K562 (cell line): ENCODE measurements around the gene ZDHHC14. TPM values are rescaled to one million over a fixed set of nuclear protein-coding genes. Genes with fewer than 3 reads are reported as not detected.

Source experiments
- ATAC-seq: fragments of 200-7000 bp; cut with Tn5 transposase; 3 replicates; pipeline ENCODE4 v1.9.1; 2020; ENCODE audit warnings: moderate library complexity
- BruUV-seq: library from RNA; stranded (reverse); fragments of 400-500 nt; replicated peaks from 2 replicates; lab custom pipeline; 2021; lab: Mats Ljungman, UMichigan
- CTCF ChIA-PET: fragments of 300-600 bp; formaldehyde crosslinking; extraction: SDS; loops from one replicate; lab custom pipeline; 2021; ENCODE audit warnings: low intra/inter-chr PET ratio; lab: Yijun Ruan, JAX
- POLR2A ChIA-PET: fragments of 300-600, 350-650 bp; sonication (Branson Sonifier 250); formaldehyde crosslinking; extraction: SDS; loops from one replicate; lab custom pipeline; 2021; ENCODE audit warnings: antibody characterized with exemption, inconsistent platforms; lab: Yijun Ruan, JAX
- DNase-seq, 4 experiments: peaks; one replicate each; pipeline versions ENCODE4 v3.0.0 to v3.0.0-alpha.2; 2011 to 2018; ENCODE audit warnings: low spot score in 3 of 4, mixed read lengths in 3 of 4; ENCODE audit errors: extremely low read depth in 1 of 4
- FAIRE-seq: peaks from 2 replicates; lab custom pipeline; 2011; peaks lifted over from hg19 to GRCh38; lab: Jason Lieb, UNC
- H2AFZ ChIP-seq: 2 replicates; pipeline ENCODE4 v1.6.0; 2011; ENCODE audit warnings: low read depth, low read length, control low read depth, inconsistent platforms
- H3K27ac ChIP-seq: fragments of 200-600 bp; 3 replicates; pipeline ENCODE4 v1.8.0; 2011; ENCODE audit warnings: low read depth, mild to moderate bottlenecking, control low read depth, inconsistent platforms, low read length, moderate library complexity, mixed read lengths; ENCODE audit errors: extremely low read depth
- H3K27me3 ChIP-seq, 2 experiments: fragments of 300-600 bp in 1 of 2; 2 replicates in 1 of 2; 3 replicates in 1 of 2; pipeline versions ENCODE4 v1.6.0 to v1.8.0; 2011; ENCODE audit warnings: inconsistent platforms in 2 of 2, low read length in 2 of 2, mild to moderate bottlenecking in 1 of 2, mixed read lengths in 1 of 2, moderate library complexity in 1 of 2; ENCODE audit not compliant: control insufficient read depth in 2 of 2, insufficient read depth in 2 of 2
- H3K36me3 ChIP-seq: fragments of 300-600 bp; 3 replicates; pipeline ENCODE4 v1.8.0; 2011; ENCODE audit warnings: mild to moderate bottlenecking, low read length, inconsistent platforms; ENCODE audit not compliant: control insufficient read depth, insufficient read depth
- H3K4me1 ChIP-seq, 2 experiments: fragments of 200-600 bp in 1 of 2; replicated peaks in 1 of 2; 2 replicates in 1 of 2; 3 replicates in 1 of 2; pipeline versions ENCODE4 v1.5.1 to v1.8.0; 2011; ENCODE audit warnings: inconsistent platforms in 2 of 2, low read length in 2 of 2, mild to moderate bottlenecking in 1 of 2, mixed read lengths in 1 of 2, moderate library complexity in 1 of 2; ENCODE audit not compliant: control insufficient read depth in 2 of 2, insufficient read depth in 2 of 2
- H3K4me2 ChIP-seq: 2 replicates; pipeline ENCODE4 v1.6.1; 2011; ENCODE audit warnings: low read length, control low read depth, inconsistent platforms, mixed read lengths; ENCODE audit not compliant: insufficient read depth
- H3K4me3 ChIP-seq: fragments of 200-600 bp; sonication (generic), shearing (Covaris generic); 2 replicates; pipeline ENCODE4 v1.5.1; 2016; ENCODE audit warnings: control low read depth, inconsistent platforms
- H3K79me2 ChIP-seq: fragments of 200-600 bp; 3 replicates; pipeline ENCODE4 v1.8.0; 2011; ENCODE audit warnings: low read length, inconsistent platforms; ENCODE audit not compliant: control insufficient read depth, insufficient read depth
- H3K9ac ChIP-seq, 2 experiments: 2 replicates each; pipeline versions ENCODE4 v1.6.0 to v1.6.1; 2011; ENCODE audit warnings: low read depth in 2 of 2, low read length in 2 of 2, control low read depth in 1 of 2, inconsistent platforms in 1 of 2, mild to moderate bottlenecking in 1 of 2, mixed read lengths in 1 of 2; ENCODE audit not compliant: insufficient read depth in 1 of 2
- H3K9me1 ChIP-seq: one replicate; pipeline ENCODE4 v1.6.0; 2011; ENCODE audit warnings: inconsistent platforms, mild to moderate bottlenecking, low read length, moderate library complexity; ENCODE audit not compliant: control insufficient read depth, insufficient read depth
- H3K9me3 ChIP-seq: replicated peaks from 2 replicates; pipeline ENCODE4 v1.5.1; 2011; ENCODE audit warnings: low read depth, low read length, inconsistent platforms; ENCODE audit not compliant: control insufficient read depth, insufficient read depth
- H4K20me1 ChIP-seq: replicated peaks from 2 replicates; pipeline ENCODE4 v1.6.1; 2011; ENCODE audit warnings: low read length, inconsistent platforms, mixed read lengths; ENCODE audit not compliant: control insufficient read depth, insufficient read depth
- CC2D1A ChIP-seq: fragments of 450-650 bp; IDR thresholded peaks from 2 replicates; pipeline ENCODE4 v1.6.1; 2017; ENCODE audit warnings: mild to moderate bottlenecking
- CEBPB ChIP-seq: fragments of 450-650 bp; IDR thresholded peaks from 2 replicates; pipeline ENCODE4 v1.6.1; 2016; ENCODE audit warnings: missing genetic modification characterization, missing compliant biosample characterization
- ELK3 ChIP-seq: fragments of 450-650 bp; formaldehyde crosslinking; IDR thresholded peaks from 2 replicates; pipeline ENCODE4 v1.4.0; 2020; ENCODE audit warnings: mild to moderate bottlenecking
- LEF1 ChIP-seq: fragments of 450-650 bp; IDR thresholded peaks from 2 replicates; pipeline ENCODE4 v1.6.1; 2016; ENCODE audit warnings: mild to moderate bottlenecking
- MYNN ChIP-seq, 2 experiments: sonication (generic); formaldehyde crosslinking in 1 of 2; IDR thresholded peaks; 2 replicates each; pipeline versions ENCODE4 v1.5.0 to v1.6.1; 2016 to 2020; ENCODE audit warnings: antibody characterized with exemption in 1 of 2, missing genetic modification reagents in 1 of 2
- NELFE ChIP-seq: IDR thresholded peaks from 2 replicates; pipeline ENCODE4 v1.6.1; 2011; ENCODE audit warnings: mild to moderate bottlenecking; ENCODE audit not compliant: insufficient read depth, insufficient read length
- NUFIP1 ChIP-seq: fragments of 450-650 bp; IDR thresholded peaks from 2 replicates; pipeline ENCODE4 v1.6.1; 2018; ENCODE audit not compliant: partially characterized antibody
- PTRF ChIP-seq: fragments of 450-650 bp; IDR thresholded peaks from 2 replicates; pipeline ENCODE4 v1.6.1; 2016; ENCODE audit warnings: mild to moderate bottlenecking, missing genetic modification characterization, missing compliant biosample characterization
- TEAD4 ChIP-seq, 2 experiments: sonication (generic) in 1 of 2; formaldehyde crosslinking in 1 of 2; IDR thresholded peaks; 2 replicates each; pipeline versions ENCODE4 v1.6.1 to v1.8.0; 2012 to 2022; ENCODE audit warnings: borderline replicate concordance in 1 of 2, inconsistent platforms in 1 of 2, low read length in 1 of 2, mild to moderate bottlenecking in 1 of 2, missing genetic modification reagents in 1 of 2
- THAP7 ChIP-seq: fragments of 250-450 bp; sonication (Bioruptor Pico); IDR thresholded peaks from 2 replicates; pipeline ENCODE4 v1.5.0; 2021
- ZNF134 ChIP-seq: fragments of 250-450 bp; sonication (Bioruptor Pico); conservative IDR thresholded peaks from 2 replicates; pipeline ENCODE4 v1.4.0; 2020
- ZNF311 ChIP-seq: fragments of 250-450 bp; sonication (Bioruptor Pico); IDR thresholded peaks from 2 replicates; pipeline ENCODE4 v1.4.0; 2020; ENCODE audit warnings: mild to moderate bottlenecking, moderate library complexity
- ZNF41 ChIP-seq: fragments of 250-450 bp; sonication (Bioruptor Pico); conservative IDR thresholded peaks from 2 replicates; pipeline ENCODE4 v1.4.0; 2020; ENCODE audit warnings: mild to moderate bottlenecking
- ZNF586 ChIP-seq: fragments of 450-650 bp; formaldehyde crosslinking; conservative IDR thresholded peaks from 2 replicates; pipeline ENCODE4 v1.4.0; 2020; ENCODE audit warnings: mild to moderate bottlenecking, moderate library complexity
- ZNF699 ChIP-seq: fragments of 250-450 bp; sonication (Bioruptor Pico); IDR thresholded peaks from 2 replicates; pipeline ENCODE4 v1.8.0; 2021; ENCODE audit warnings: mild to moderate bottlenecking, moderate library complexity; ENCODE audit not compliant: insufficient replicate concordance
- WGBS: fragments of 100-300 bp; shearing (Covaris generic); methylation state at CpG from one replicate; pipeline ENCODE4 v1.1.6; 2016; ENCODE audit warnings: low coverage, mixed read lengths; ENCODE audit not compliant: insufficient coverage; ENCODE audit errors: missing lambda C conversion rate; 5-methylcytosine and 5-hydroxymethylcytosine counted together
- in situ Hi-C: fragments of 300-500 bp; cut with MboI; formaldehyde crosslinking; loops from 4 replicates; pipeline ENCODE4 v1.15.0; 2018; ENCODE audit warnings: inconsistent platforms, mixed read lengths
- intact Hi-C: fragments of 100-400 bp; cut with micrococcal nuclease; formaldehyde crosslinking; loops from 2 replicates; pipeline ENCODE4 v1.14.2; 2022
- polyA plus RNA-seq, 8 experiments: library from polyadenylated mRNA; depleted of rRNA in 4 of 8; stranded (reverse) in 5 of 8; unstranded in 3 of 8; fragments of >200 nt; fragmentation: Nextera tagmentation in 2 of 8; fragmentation: Illumina TruSeq in 1 of 8; extraction: Ambion mirVana in 2 of 8; extraction: Trizol in 1 of 8; gene quantifications; 2 replicates each; pipeline versions ENCODE4 v1.2.1 to v1.2.3, GENCODE V29; 2011 to 2014; ENCODE audit warnings: inconsistent platforms in 1 of 8, missing spikeins in 1 of 8
- total RNA-seq, 7 experiments: library from RNA; depleted of rRNA in 6 of 7; stranded (reverse); fragments of >200 nt in 6 of 7; fragmentation: Illumina TruSeq in 2 of 7; extraction: Trizol in 2 of 7; gene quantifications; 2 replicates each; pipeline versions ENCODE4 v1.2.1 to v1.2.3, GENCODE V29; 2011 to 2021; ENCODE audit warnings: low replicate concordance in 1 of 7

The ZDHHC14 gene
- total and polyA plus RNA-seq, 9 of the 15 experiments (the other 6 are each of a cell fraction or from before 2014, with no cell fraction given), result 0.92 to 23.1 (median 13.8) TPM

- Histone ChIP-seq H3K27ac (no peak overlapping the region), H4K20me1 (no peaks in the 10 kb centered on the region), H3K36me3 (no peaks in the 10 kb centered on the region), H3K9ac (no peak overlapping the region), H3K9me1 (no peaks in the 10 kb centered on the region), H3K4me3 (no peak overlapping the region), H3K4me2 (no peak overlapping the region), H2AFZ (no peak overlapping the region), H3K27me3 (no peaks in the 10 kb centered on the region), H3K79me2 (0 out of 3 replicates have a peak, but pooled peaks cover 2% of the 10 kb centered on the region), H3K4me1 (peaks cover 0 to 5% of the 10 kb centered on the region in 2 experiments; a peak in 3 of 5 replicates), H3K9me3 (peaks cover 4% of the 10 kb centered on the region)
- ChIA-PET CTCF (no interaction called here), POLR2A (interaction anchor here (0.6 to 1.3 kb wide), 2 partner anchors 12 to 20 kb away, joined by 3 read pairs; no protein-coding TSS in a partner anchor)
- WGBS, result 90% methylated on average over 3 of the region's 3 CpGs
- ATAC-seq, result no peak
- intact Hi-C loops, result no loop called here
- in situ Hi-C loops, result no loop called here
- FAIRE-seq, result no peak
- BruUV-seq, result no TSS peak
- DNase-seq, result no peak
- TF ChIP-seq ZNF134 (CRISPR knock-in tag) (no peak), ZNF311 (CRISPR knock-in tag) (no peak), TEAD4 (IDR thresholded peaks at IDR 0.05; ENCODE audit: low read length) (no peak), TEAD4 (CRISPR knock-in tag; IDR thresholded peaks at IDR 0.05; ENCODE audit: borderline replicate concordance) (no peak), ZNF41 (CRISPR knock-in tag) (no peak), PTRF (tag) (no peak), NUFIP1 (no peak), THAP7 (CRISPR knock-in tag) (no peak), NELFE (no peak), LEF1 (no peak), CEBPB (tag) (no peak), ZNF586 (no peak), ZNF699 (CRISPR knock-in tag) (no peak), ELK3 (CRISPR knock-in tag) (no peak), MYNN (IDR thresholded peaks at IDR 0.05) (no peak), MYNN (CRISPR knock-in tag; IDR thresholded peaks at IDR 0.05) (no peak), CC2D1A (no peak)
Observed at GRCh38 chr6:157584036-157584435, 203.0 kb downstream of the ZDHHC14 start.
